Measurements from ENCODE around the gene CMTM2.
A peak's percentile ranks its signal among the peaks of the same experiment; 100 is the strongest.

CMTM2 gene

DNA sequence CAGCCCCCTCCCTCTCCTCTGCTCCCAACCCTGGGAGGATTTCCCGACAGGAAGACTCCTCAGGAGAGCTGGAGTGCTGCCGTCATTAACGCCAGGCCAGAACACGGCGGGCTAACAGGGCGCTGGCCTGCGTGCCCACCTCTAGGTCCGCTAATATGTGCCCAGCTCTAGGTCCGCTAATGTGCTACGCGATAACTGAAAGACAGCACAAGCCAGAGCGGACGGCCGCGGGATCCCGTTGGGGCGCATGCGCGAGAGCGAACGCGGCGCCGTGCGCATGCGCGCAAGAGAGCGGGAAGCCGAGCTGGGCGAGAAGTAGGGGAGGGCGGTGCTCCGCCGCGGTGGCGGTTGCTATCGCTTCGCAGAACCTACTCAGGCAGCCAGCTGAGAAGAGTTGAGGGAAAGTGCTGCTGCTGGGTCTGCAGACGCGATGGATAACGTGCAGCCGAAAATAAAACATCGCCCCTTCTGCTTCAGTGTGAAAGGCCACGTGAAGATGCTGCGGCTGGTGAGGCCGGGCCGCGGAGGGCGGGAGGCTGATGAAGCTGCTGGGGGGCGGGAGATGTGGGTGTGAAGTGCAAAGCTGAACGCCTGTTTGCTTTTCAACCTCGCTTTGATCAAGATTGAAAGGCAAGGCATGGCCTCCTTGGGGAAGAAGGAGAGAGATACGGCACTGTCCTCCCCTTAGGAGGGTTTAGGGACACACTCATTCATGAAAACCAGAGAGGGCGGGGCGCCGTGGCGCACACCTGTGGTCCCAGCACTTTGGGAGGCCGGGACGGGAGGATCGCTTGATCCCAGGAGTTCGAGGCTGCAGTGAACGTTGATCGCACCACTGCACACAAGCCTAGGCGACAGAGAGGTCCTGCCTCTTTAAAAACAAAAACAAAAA, 26.7 kb upstream of the CMTM2 start, which contains the start of gene CKLF:
Gene CKLF (plus strand): TSS at position 291 of the 892 bp plus-strand sequence. CDS start 140 bp downstream, at position 431.
- peak within 1 kb of the TSS; percentile 73 for H3K4me3 ChIP-seq (ENCODE audit: low read length)
- DNase-seq (ENCODE audit: low read depth): peak; percentile 85

DNA sequence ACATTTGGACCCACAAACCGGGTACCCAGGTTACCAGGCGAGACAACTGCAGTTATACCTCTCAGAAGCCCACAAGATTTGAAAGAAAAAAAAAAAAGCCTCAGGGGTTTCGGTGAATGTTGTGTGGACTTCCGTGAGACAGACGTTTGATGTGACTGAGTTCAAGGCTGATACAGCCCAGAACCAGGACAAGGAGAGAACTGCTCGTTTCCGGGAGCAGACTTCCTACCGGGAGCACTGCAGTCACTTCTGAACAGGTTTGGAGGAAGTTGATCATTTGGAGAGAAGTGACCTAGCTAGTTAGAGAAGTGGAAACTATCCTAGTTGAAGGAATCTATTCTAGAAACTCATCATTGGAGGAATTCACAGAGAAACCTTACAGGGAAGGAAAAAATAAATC, 26.0 kb upstream of the CMTM2 start:
- no peak for DNase-seq (ENCODE audit: low read depth)
- peak overlapping the region; percentile 73 for H3K4me3 ChIP-seq (ENCODE audit: low read length)
- TF ChIP-seq, protein P1, sequence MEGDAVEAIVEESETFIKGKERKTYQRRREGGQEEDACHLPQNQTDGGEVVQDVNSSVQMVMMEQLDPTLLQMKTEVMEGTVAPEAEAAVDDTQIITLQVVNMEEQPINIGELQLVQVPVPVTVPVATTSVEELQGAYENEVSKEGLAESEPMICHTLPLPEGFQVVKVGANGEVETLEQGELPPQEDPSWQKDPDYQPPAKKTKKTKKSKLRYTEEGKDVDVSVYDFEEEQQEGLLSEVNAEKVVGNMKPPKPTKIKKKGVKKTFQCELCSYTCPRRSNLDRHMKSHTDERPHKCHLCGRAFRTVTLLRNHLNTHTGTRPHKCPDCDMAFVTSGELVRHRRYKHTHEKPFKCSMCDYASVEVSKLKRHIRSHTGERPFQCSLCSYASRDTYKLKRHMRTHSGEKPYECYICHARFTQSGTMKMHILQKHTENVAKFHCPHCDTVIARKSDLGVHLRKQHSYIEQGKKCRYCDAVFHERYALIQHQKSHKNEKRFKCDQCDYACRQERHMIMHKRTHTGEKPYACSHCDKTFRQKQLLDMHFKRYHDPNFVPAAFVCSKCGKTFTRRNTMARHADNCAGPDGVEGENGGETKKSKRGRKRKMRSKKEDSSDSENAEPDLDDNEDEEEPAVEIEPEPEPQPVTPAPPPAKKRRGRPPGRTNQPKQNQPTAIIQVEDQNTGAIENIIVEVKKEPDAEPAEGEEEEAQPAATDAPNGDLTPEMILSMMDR (IDR thresholded peaks at IDR 0.05; ENCODE audit: insufficient read depth, low read depth, low read length, missing control alignments): no peak

More for the DNA sequence above, 26.7 kb upstream of the CMTM2 start, which contains the start of gene CKLF:
- TF ChIP-seq, protein P1 (IDR thresholded peaks at IDR 0.05; ENCODE audit: insufficient read depth, low read depth, low read length, missing control alignments): no peak

DNA sequence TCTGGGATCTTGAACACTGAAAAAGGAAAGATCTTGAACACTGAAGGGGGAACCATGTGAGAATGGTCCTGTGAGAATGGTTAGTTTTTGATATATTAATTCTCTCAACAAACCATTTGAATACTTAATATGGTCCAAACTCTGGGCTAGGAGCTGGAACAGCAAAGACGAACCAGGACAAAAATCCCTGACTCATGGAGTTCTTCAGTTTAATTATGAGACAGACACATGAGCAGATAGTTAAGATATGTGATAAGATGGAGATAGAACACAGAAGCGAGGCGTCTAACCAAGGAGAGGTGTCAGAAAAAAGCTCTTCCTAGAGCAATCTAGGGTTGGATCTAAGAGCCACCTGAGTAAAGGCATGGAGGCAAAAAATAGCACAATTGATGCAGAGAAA, 25.2 kb upstream of the CMTM2 start:
- DNase-seq (ENCODE audit: low read depth): no peak
- H3K4me3 ChIP-seq (ENCODE audit: low read length): no peak overlapping the region
- TF ChIP-seq, protein P1 (IDR thresholded peaks at IDR 0.05; ENCODE audit: insufficient read depth, low read depth, low read length, missing control alignments): no peak

DNA sequence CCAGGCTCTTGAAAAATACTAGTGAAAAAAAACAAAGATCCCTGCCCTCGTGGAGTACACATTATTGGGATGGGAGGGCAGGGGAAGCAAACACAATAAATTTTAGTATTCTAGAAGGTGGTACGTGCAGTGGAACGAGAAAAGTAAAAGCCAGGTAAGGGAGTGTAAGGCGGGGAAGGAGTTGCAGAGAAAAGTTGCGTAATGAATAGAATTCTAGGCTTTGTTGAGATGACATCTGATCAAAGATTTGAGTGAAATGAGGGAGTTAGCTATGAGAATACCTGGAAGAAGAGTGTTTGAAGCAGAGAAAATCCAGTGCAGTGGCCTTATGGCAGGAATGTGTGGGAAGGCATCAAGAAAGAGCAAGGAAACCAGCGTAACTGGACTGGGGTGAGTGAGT, 24.8 kb upstream of the CMTM2 start:
- no peak overlapping the region for H3K4me3 ChIP-seq (ENCODE audit: low read length)
- TF ChIP-seq, protein P1 (IDR thresholded peaks at IDR 0.05; ENCODE audit: insufficient read depth, low read depth, low read length, missing control alignments): no peak
- DNase-seq (ENCODE audit: low read depth): no peak

DNA sequence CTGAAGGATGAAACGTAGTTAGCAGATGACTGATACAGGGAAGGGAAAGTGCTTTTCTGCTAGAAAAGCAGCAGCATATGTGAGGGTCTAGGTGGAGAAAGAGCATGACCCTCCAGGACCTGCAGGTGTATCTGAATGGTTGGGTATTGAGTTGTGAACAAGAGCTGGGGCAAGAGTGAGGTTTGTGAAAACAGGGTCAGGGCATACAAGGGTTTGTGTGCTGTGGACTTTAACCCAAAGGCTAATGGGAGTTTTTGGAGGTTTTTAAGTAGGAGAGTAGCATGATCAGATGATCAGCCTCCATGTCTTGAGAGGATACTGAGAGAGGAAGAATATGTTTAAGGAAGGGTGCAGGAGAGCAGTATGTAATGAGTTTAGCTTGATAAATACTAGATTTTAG, 19.2 kb upstream of the CMTM2 start:
- H3K4me3 ChIP-seq (ENCODE audit: low read length): no peak overlapping the region
- TF ChIP-seq, protein P1 (IDR thresholded peaks at IDR 0.05; ENCODE audit: insufficient read depth, low read depth, low read length, missing control alignments): no peak
- DNase-seq (ENCODE audit: low read depth): no peak

DNA sequence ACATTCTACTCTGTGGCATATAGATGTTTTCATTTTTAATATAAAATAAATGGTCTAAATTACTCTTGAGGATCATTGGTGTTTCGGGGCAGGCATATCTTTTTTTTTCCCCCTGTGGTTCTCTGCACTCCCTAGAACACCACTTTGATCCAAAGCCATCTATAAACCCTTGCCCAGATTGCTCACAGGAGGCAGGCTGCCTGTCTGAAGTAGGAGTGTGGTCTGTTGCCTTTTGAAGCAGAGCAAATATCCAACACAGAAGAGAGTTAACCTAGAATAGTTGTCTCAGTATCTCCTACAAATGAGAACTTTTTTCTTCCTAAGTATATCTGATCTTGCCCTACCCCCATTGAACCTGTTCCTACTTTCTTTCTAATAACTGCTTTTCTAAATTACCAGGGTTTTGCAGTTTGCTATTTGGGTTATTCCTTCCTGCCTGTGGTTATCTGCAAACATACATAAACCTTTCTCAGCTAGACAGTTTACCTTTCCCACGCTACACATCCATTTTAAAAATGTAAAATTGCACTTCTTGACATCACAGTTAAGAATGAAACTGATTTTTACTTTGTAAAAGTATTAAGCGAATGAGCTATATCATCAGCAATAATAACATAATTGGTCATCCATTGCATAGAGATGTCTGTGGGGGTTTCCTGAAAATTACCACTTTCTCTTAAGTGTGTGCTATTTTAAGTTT, 17.7 kb upstream of the CMTM2 start:
- H3K4me3 ChIP-seq (ENCODE audit: low read length): no peak overlapping the region
- no peak for DNase-seq (ENCODE audit: low read depth)
- TF ChIP-seq, protein P1 (IDR thresholded peaks at IDR 0.05; ENCODE audit: insufficient read depth, low read depth, low read length, missing control alignments): no peak

Data from epithelial cell of esophagus (primary cell).